Duodenal mucosa (tissue), 2 donors: ENCODE measurements around the gene PLA2G4E.

Source experiments
- H3K27ac ChIP-seq: one replicate; pipeline ENCODE4 v1.7.0; 2013; ENCODE audit warnings: low read depth, low read length
- H3K27me3 ChIP-seq, 2 donors: one replicate each; pipeline ENCODE4 v1.7.0; 2013; ENCODE audit warnings: low read length in 2 of 2, control low read depth in 1 of 2; ENCODE audit not compliant: insufficient read depth in 2 of 2, control insufficient read depth in 1 of 2
- H3K36me3 ChIP-seq, 2 donors: one replicate each; pipeline ENCODE4 v1.7.0; 2013; ENCODE audit warnings: low read length in 2 of 2, control low read depth in 1 of 2; ENCODE audit not compliant: insufficient read depth in 2 of 2, control insufficient read depth in 1 of 2
- H3K4me1 ChIP-seq, 2 donors: one replicate each; pipeline ENCODE4 v1.7.0; 2013; ENCODE audit warnings: low read length in 2 of 2, control low read depth in 1 of 2; ENCODE audit not compliant: insufficient read depth in 2 of 2, control insufficient read depth in 1 of 2
- H3K4me3 ChIP-seq, 2 donors: one replicate each; pipeline ENCODE4 v1.7.0; 2013; ENCODE audit warnings: low read length in 2 of 2, low read depth in 1 of 2
- H3K9ac ChIP-seq, 2 donors: one replicate each; pipeline ENCODE4 v1.7.0; 2013; ENCODE audit warnings: low read length in 2 of 2, low read depth in 1 of 2
- H3K9me3 ChIP-seq, 2 donors: one replicate each; pipeline ENCODE4 v1.7.0; 2013; ENCODE audit warnings: low read length in 2 of 2, control low read depth in 1 of 2; ENCODE audit not compliant: control insufficient read depth in 1 of 2

Gene PLA2G4E

GRCh38 chr15:42020713-42021273, at the start of gene PLA2G4E:
PLA2G4E (minus strand) TSS chr15:42021042; CDS start chr15:42021030, 12 bp downstream.
- H3K27me3 ChIP-seq = no peaks in the 10 kb centered on the region
- H3K36me3 ChIP-seq = no peaks in the 10 kb centered on the region
- no peaks in the 10 kb centered on the region for H3K9me3 ChIP-seq
- no peak within 1 kb of the TSS for H3K27ac ChIP-seq
- no peak within 1 kb of the TSS for H3K4me3 ChIP-seq
- H3K4me1 ChIP-seq = no peaks in the 10 kb centered on the region
- no peak within 1 kb of the TSS for H3K9ac ChIP-seq

- Histone ChIP-seq H3K9ac (no peak overlapping the region), H3K27me3 (peaks cover 0 to 4% of the 10 kb centered on the region in 2 donors), H3K27ac (no peak overlapping the region), H3K4me3 (no peak overlapping the region), H3K4me1 (no peaks in the 10 kb centered on the region), H3K9me3 (no peaks in the 10 kb centered on the region), H3K36me3 (no peaks in the 10 kb centered on the region)
These were observed 49.6 kb upstream of the PLA2G4E start for GRCh38 chr15:42070279-42070975.

GRCh38 chr15:42069496-42070278, 48.8 kb upstream of the PLA2G4E start:
- Histone ChIP-seq H3K27me3 (peaks cover 0 to 4% of the 10 kb centered on the region in 2 donors), H3K9me3 (no peaks in the 10 kb centered on the region), H3K27ac (no peak overlapping the region), H3K4me1 (no peaks in the 10 kb centered on the region), H3K9ac (no peak overlapping the region), H3K36me3 (no peaks in the 10 kb centered on the region), H3K4me3 (no peak overlapping the region)

- Histone ChIP-seq H3K4me3 (no peak overlapping the region), H3K9me3 (no peaks in the 10 kb centered on the region), H3K27ac (no peak overlapping the region), H3K4me1 (no peaks in the 10 kb centered on the region), H3K9ac (no peak overlapping the region), H3K27me3 (peaks cover 0 to 4% of the 10 kb centered on the region in 2 donors), H3K36me3 (no peaks in the 10 kb centered on the region)
These were observed 48.2 kb upstream of the PLA2G4E start for GRCh38 chr15:42069025-42069424.

- H3K9me3 ChIP-seq = no peaks in the 10 kb centered on the region
- no peaks in the 10 kb centered on the region for H3K4me1 ChIP-seq
- no peak overlapping the region for H3K9ac ChIP-seq
- no peak overlapping the region for H3K27ac ChIP-seq
- no peak overlapping the region for H3K4me3 ChIP-seq
- no peaks in the 10 kb centered on the region for H3K36me3 ChIP-seq
- peaks cover 0 to 4% of the 10 kb centered on the region in 2 donors for H3K27me3 ChIP-seq
These were observed 47.8 kb upstream of the PLA2G4E start for GRCh38 chr15:42068601-42069000.

- no peaks in the 10 kb centered on the region for H3K9me3 ChIP-seq
- no peak overlapping the region for H3K27ac ChIP-seq
- H3K4me1 ChIP-seq = no peaks in the 10 kb centered on the region
- H3K9ac ChIP-seq = no peak overlapping the region
- H3K36me3 ChIP-seq = no peaks in the 10 kb centered on the region
- peaks cover 0 to 4% of the 10 kb centered on the region in 2 donors for H3K27me3 ChIP-seq
- no peak overlapping the region for H3K4me3 ChIP-seq
These were observed 46.0 kb upstream of the PLA2G4E start for GRCh38 chr15:42066764-42067415.

- Histone ChIP-seq H3K36me3 (no peaks in the 10 kb centered on the region), H3K9ac (no peak overlapping the region), H3K4me1 (no peaks in the 10 kb centered on the region), H3K9me3 (no peaks in the 10 kb centered on the region), H3K4me3 (no peak overlapping the region), H3K27ac (no peak overlapping the region), H3K27me3 (peaks cover 0 to 4% of the 10 kb centered on the region in 2 donors)
These were observed 44.6 kb upstream of the PLA2G4E start for GRCh38 chr15:42065468-42065867.

- Histone ChIP-seq H3K9ac (no peak overlapping the region), H3K9me3 (no peaks in the 10 kb centered on the region), H3K36me3 (no peaks in the 10 kb centered on the region), H3K27me3 (peaks cover 0 to 4% of the 10 kb centered on the region in 2 donors), H3K4me3 (no peak overlapping the region), H3K27ac (no peak overlapping the region), H3K4me1 (no peaks in the 10 kb centered on the region)
These were observed 44.2 kb upstream of the PLA2G4E start for GRCh38 chr15:42065033-42065432.

GRCh38 chr15:42064271-42064670, 43.4 kb upstream of the PLA2G4E start:
- H3K27ac ChIP-seq = no peak overlapping the region
- peaks cover 0 to 4% of the 10 kb centered on the region in 2 donors for H3K27me3 ChIP-seq
- no peak overlapping the region for H3K9ac ChIP-seq
- H3K4me3 ChIP-seq = no peak overlapping the region
- H3K9me3 ChIP-seq = no peaks in the 10 kb centered on the region
- no peaks in the 10 kb centered on the region for H3K4me1 ChIP-seq
- no peaks in the 10 kb centered on the region for H3K36me3 ChIP-seq
